Karpas-422 (cell line): ENCODE results near the gene CHPF2. TPM values are rescaled to one million over a fixed set of nuclear protein-coding genes. Genes with fewer than 3 reads are reported as not detected.

ENCODE experiments used
- DNase-seq: peaks from one replicate; pipeline ENCODE4 v3.0.0-alpha.2; 2015
- H2AFZ ChIP-seq: fragments of 200-600 bp; sonication (generic); 2 replicates; pipeline ENCODE4 v1.6.1; 2014; ENCODE audit warnings: antibody characterized with exemption, low read length, mixed read lengths
- H3K27ac ChIP-seq: fragments of 200-600 bp; sonication (generic); 2 replicates; pipeline ENCODE4 v1.5.1; 2014; ENCODE audit warnings: mild to moderate bottlenecking, low read length, moderate library complexity
- H3K27me3 ChIP-seq: fragments of 200-600 bp; sonication (generic); 2 replicates; pipeline ENCODE4 v1.6.1; 2014; ENCODE audit warnings: low read length, mixed read lengths
- H3K36me3 ChIP-seq: fragments of 200-600 bp; sonication (generic); 2 replicates; pipeline ENCODE4 v1.6.1; 2014; ENCODE audit warnings: low read length, mixed read lengths; ENCODE audit not compliant: insufficient read depth
- H3K4me1 ChIP-seq: fragments of 200-600 bp; sonication (generic); 2 replicates; pipeline ENCODE4 v1.6.1; 2014; ENCODE audit warnings: mild to moderate bottlenecking, low read length, mixed read lengths
- H3K4me2 ChIP-seq: fragments of 200-600 bp; sonication (generic); 2 replicates; pipeline ENCODE4 v1.6.1; 2014; ENCODE audit warnings: low read length, low read depth, mild to moderate bottlenecking; ENCODE audit not compliant: poor library complexity, severe bottlenecking
- H3K4me3 ChIP-seq: fragments of 200-600 bp; sonication (generic); 2 replicates; pipeline ENCODE4 v1.5.1; 2014; ENCODE audit warnings: mild to moderate bottlenecking, antibody characterized with exemption, low read length, mixed read lengths
- H3K79me2 ChIP-seq: fragments of 200-600 bp; sonication (generic); 2 replicates; pipeline ENCODE4 v1.6.1; 2014; ENCODE audit warnings: mild to moderate bottlenecking, low read length, mixed read lengths
- H3K9ac ChIP-seq: fragments of 200-600 bp; sonication (generic); 2 replicates; pipeline ENCODE4 v1.6.0; 2014; ENCODE audit warnings: low read length
- H3K9me2 ChIP-seq: fragments of 200-600 bp; sonication (generic), shearing (Covaris generic); replicated peaks from 2 replicates; pipeline ENCODE4 v1.6.0; 2014; ENCODE audit warnings: mild to moderate bottlenecking, low read length, moderate library complexity; ENCODE audit not compliant: insufficient read depth
- H3K9me3 ChIP-seq: fragments of 300-700, 200-600 bp; sonication (generic); 2 replicates; pipeline ENCODE4 v1.6.1; 2014; ENCODE audit warnings: low read length, mixed read lengths
- H4K20me1 ChIP-seq: fragments of 200-600 bp; sonication (generic); 2 replicates; pipeline ENCODE4 v1.6.1; 2014; ENCODE audit warnings: mild to moderate bottlenecking, antibody characterized with exemption, low read length, low read depth; ENCODE audit not compliant: insufficient read depth
- total RNA-seq: library from RNA; depleted of rRNA; stranded (reverse); fragments of >200 nt; shearing (Covaris generic); gene quantifications from 2 replicates; pipeline ENCODE4 v1.2.3, GENCODE V29; 2014; ENCODE audit warnings: low replicate concordance

CHPF2 gene
- total RNA-seq, 1 experiment from 2014 or later = 24.7 TPM

- Histone ChIP-seq H4K20me1 (peaks cover 8% of the 10 kb centered on the region; the same call in 1 of the 2 replicates), H3K4me2 (no peak overlapping the region), H3K9me3 (no peaks in the 10 kb centered on the region)
Measured at GRCh38 chr7:151240536-151240935, 8.3 kb downstream of the CHPF2 start.

GRCh38 chr7:151240942-151241754 lies 8.9 kb downstream of the CHPF2 start:
- Histone ChIP-seq H3K27me3 (no peaks in the 10 kb centered on the region), H3K4me3 (no peak overlapping the region), H3K9me2 (no peaks in the 10 kb centered on the region), H3K4me1 (peaks cover 22% of the 10 kb centered on the region), H3K4me2 (no peak overlapping the region), H3K36me3 (no peaks in the 10 kb centered on the region), H3K27ac (no peak overlapping the region), H3K79me2 (no peaks in the 10 kb centered on the region), H3K9ac (no peak overlapping the region), H4K20me1 (peaks cover 8% of the 10 kb centered on the region; the same call in 1 of the 2 replicates), H2AFZ (no peak overlapping the region), H3K9me3 (no peaks in the 10 kb centered on the region)
- no peak for DNase-seq

More at GRCh38 chr7:151240536-151240935, 8.3 kb downstream of the CHPF2 start:
- Histone ChIP-seq H3K9me2 (no peaks in the 10 kb centered on the region), H2AFZ (no peak overlapping the region), H3K79me2 (peaks cover under 1% of the 10 kb centered on the region; the same call in 1 of the 2 replicates), H3K27ac (no peak overlapping the region), H3K9ac (no peak overlapping the region), H3K36me3 (no peaks in the 10 kb centered on the region), H3K4me3 (no peak overlapping the region), H3K27me3 (no peaks in the 10 kb centered on the region), H3K4me1 (peaks cover 22% of the 10 kb centered on the region)
- DNase-seq = no peak

- Histone ChIP-seq H3K4me2 (no peak overlapping the region), H2AFZ (no peak overlapping the region), H3K79me2 (no peaks in the 10 kb centered on the region), H3K4me3 (no peak overlapping the region), H3K9ac (no peak overlapping the region), H3K27ac (no peak overlapping the region), H3K9me3 (no peaks in the 10 kb centered on the region), H3K4me1 (peaks cover 22% of the 10 kb centered on the region), H4K20me1 (peaks cover 8% of the 10 kb centered on the region; the same call in 1 of the 2 replicates), H3K36me3 (no peaks in the 10 kb centered on the region), H3K27me3 (no peaks in the 10 kb centered on the region), H3K9me2 (no peaks in the 10 kb centered on the region)
- DNase-seq = no peak
Measured at GRCh38 chr7:151241755-151242096, 9.4 kb downstream of the CHPF2 start.

GRCh38 chr7:151242159-151243044 lies 10.1 kb downstream of the CHPF2 start:
- no peaks in the 10 kb centered on the region for H3K9me2 ChIP-seq
- H3K36me3 ChIP-seq = no peaks in the 10 kb centered on the region
- no peak overlapping the region; the same call in 1 of the 2 replicates for H3K9ac ChIP-seq
- H4K20me1 ChIP-seq = peaks cover 8% of the 10 kb centered on the region; the same call in 1 of the 2 replicates
- DNase-seq = no peak
- no peak overlapping the region for H3K27ac ChIP-seq
- H3K4me1 ChIP-seq = peaks cover 22% of the 10 kb centered on the region
- no peaks in the 10 kb centered on the region for H3K79me2 ChIP-seq
- peak overlapping the region; percentile 39; the same call in 1 of the 2 replicates for H3K4me3 ChIP-seq
- H2AFZ ChIP-seq = no peak overlapping the region
- H3K9me3 ChIP-seq = no peaks in the 10 kb centered on the region
- H3K27me3 ChIP-seq = no peaks in the 10 kb centered on the region
- peak overlapping the region; percentile 66 for H3K4me2 ChIP-seq

GRCh38 chr7:151243045-151243349 lies 10.7 kb downstream of the CHPF2 start:
- H3K27me3 ChIP-seq = no peaks in the 10 kb centered on the region
- H3K36me3 ChIP-seq = no peaks in the 10 kb centered on the region
- peaks cover 8% of the 10 kb centered on the region; the same call in 1 of the 2 replicates for H4K20me1 ChIP-seq
- H3K4me3 ChIP-seq = peak overlapping the region; percentile 39; the same call in 1 of the 2 replicates
- H3K9me2 ChIP-seq = no peaks in the 10 kb centered on the region
- no peak for DNase-seq
- no peaks in the 10 kb centered on the region for H3K79me2 ChIP-seq
- H3K9me3 ChIP-seq = no peaks in the 10 kb centered on the region
- no peak overlapping the region for H3K27ac ChIP-seq
- H2AFZ ChIP-seq = no peak overlapping the region
- peak overlapping the region; percentile 52 for H3K9ac ChIP-seq
- H3K4me1 ChIP-seq = peaks cover 22% of the 10 kb centered on the region
- peak overlapping the region; percentile 66 for H3K4me2 ChIP-seq

- DNase-seq = peak; percentile 72
- H2AFZ ChIP-seq = no peak overlapping the region
- H3K27ac ChIP-seq = no peak overlapping the region
- H3K4me3 ChIP-seq = peak overlapping the region; percentile 39; the same call in 1 of the 2 replicates
- peak overlapping the region; percentile 66 for H3K4me2 ChIP-seq
- no peaks in the 10 kb centered on the region for H3K9me2 ChIP-seq
- H3K9ac ChIP-seq = peak overlapping the region; percentile 52
- H4K20me1 ChIP-seq = peaks cover 8% of the 10 kb centered on the region; the same call in 1 of the 2 replicates
- no peaks in the 10 kb centered on the region for H3K36me3 ChIP-seq
- no peaks in the 10 kb centered on the region for H3K27me3 ChIP-seq
- H3K4me1 ChIP-seq = peaks cover 26% of the 10 kb centered on the region
- no peaks in the 10 kb centered on the region for H3K79me2 ChIP-seq
- H3K9me3 ChIP-seq = no peaks in the 10 kb centered on the region
Measured at GRCh38 chr7:151243408-151244195, 11.3 kb downstream of the CHPF2 start.

GRCh38 chr7:151244196-151244840 lies 12.0 kb downstream of the CHPF2 start:
- H3K9ac ChIP-seq = no peak overlapping the region
- no peaks in the 10 kb centered on the region for H3K9me3 ChIP-seq
- peaks cover 30% of the 10 kb centered on the region for H3K4me1 ChIP-seq
- no peaks in the 10 kb centered on the region for H3K36me3 ChIP-seq
- peak overlapping the region; percentile 58 for H3K4me2 ChIP-seq
- H3K27ac ChIP-seq = no peak overlapping the region
- no peaks in the 10 kb centered on the region for H3K9me2 ChIP-seq
- peak; percentile 88 for DNase-seq
- H4K20me1 ChIP-seq = peaks cover 5% of the 10 kb centered on the region; the same call in 1 of the 2 replicates
- H3K27me3 ChIP-seq = no peaks in the 10 kb centered on the region
- no peak overlapping the region for H2AFZ ChIP-seq
- no peak overlapping the region for H3K4me3 ChIP-seq
- H3K79me2 ChIP-seq = no peaks in the 10 kb centered on the region
